Motor neuron (in vitro differentiated cells): ENCODE data around the gene SEBOX. TPM values are rescaled to one million over a fixed set of nuclear protein-coding genes. Genes with fewer than 3 reads are reported as not detected.
A peak's percentile ranks its signal among the peaks of the same experiment; 100 is the strongest.

Experiments used
- ATAC-seq, 8 experiments: fragments of 200-7000 bp; cut with Tn5 transposase; replicated peaks in 6 of 8; 2 replicates each; pipeline ENCODE4 v1.8.0; 2021; ENCODE audit warnings: mild to moderate bottlenecking in 8 of 8, moderate library complexity in 8 of 8
- H3K27ac ChIP-seq, 2 donors: fragments of 250-450 bp; sonication (Bioruptor Pico); 2 replicates each; pipeline ENCODE4 v1.9.0; 2021; ENCODE audit warnings: antibody characterized with exemption in 2 of 2, mild to moderate bottlenecking in 2 of 2, moderate library complexity in 1 of 2
- H3K4me1 ChIP-seq, 2 donors: fragments of 250-450 bp; sonication (Bioruptor Pico); replicated peaks in 1 of 2; 2 replicates each; pipeline ENCODE4 v1.6.1; 2021; ENCODE audit warnings: antibody characterized with exemption in 2 of 2, mild to moderate bottlenecking in 2 of 2, moderate library complexity in 1 of 2
- H3K4me3 ChIP-seq, 5 donors: fragments of 250-450 bp; sonication (Bioruptor Pico); 2 replicates each; pipeline ENCODE4 v1.9.0; 2021; ENCODE audit warnings: antibody characterized with exemption in 5 of 5, mild to moderate bottlenecking in 5 of 5, moderate library complexity in 4 of 5
- WGBS, 10 experiments: fragments of 450-650 bp; shearing (Covaris generic); methylation state at CpG; one replicate each; pipeline ENCODE4 v1.0.0; 2022; 5-methylcytosine and 5-hydroxymethylcytosine counted together
- in situ Hi-C, 9 experiments: fragments of 400-800 bp; cut with MboI; loops; one replicate each; pipeline ENCODE4 v1.15.0; 2021; ENCODE audit warnings: low sequenced_read_pairs in 9 of 9, low pct_unique_long_range_greater_than_20kb in 2 of 9; ENCODE audit not compliant: unreplicated experiment in 9 of 9
- total RNA-seq, 8 experiments: library from RNA; unstranded; fragments of 300-600 nt; gene quantifications; 2 replicates each; pipeline versions ENCODE4 v1.2.3 to v1.2.4, GENCODE V29; 2022

Gene SEBOX
- total RNA-seq, 8 experiments from 2014 or later, result 0.52 to 0.66 TPM; not detected in 6

- no peak for ATAC-seq
- no peak overlapping the region for H3K4me3 ChIP-seq
- no peak overlapping the region for H3K27ac ChIP-seq
- 88 to 100% (median 96%) methylated on average over 1 to 4 of the region's 4 CpGs; no CpG with 5 or more reads in 3 of the 10 experiments for WGBS, 10 experiments
- in situ Hi-C loops, result loop anchor here in 1 of 9 experiments (25.0 kb wide), 1 partner anchor 87 kb away; no protein-coding TSS in a partner anchor
- peaks cover 3 to 7% of the 10 kb centered on the region in 2 donors for H3K4me1 ChIP-seq
These were observed 34.8 kb upstream of the SEBOX start for GRCh38 chr17:28399808-28400207.

GRCh38 chr17:28398280-28398981 is 33.4 kb upstream of the SEBOX start:
- WGBS, 10 experiments, result 0 to 100% (median 83%) methylated on average over 1 to 4 of the region's 6 CpGs; no CpG with 5 or more reads in 3 of the 10 experiments
- Histone ChIP-seq H3K4me1 (peaks cover 0 to 3% of the 10 kb centered on the region in 2 donors), H3K4me3 (no peak overlapping the region), H3K27ac (peak overlapping the region in 1 of 2 donors; percentile 67)
- in situ Hi-C loops, result loop anchor here in 1 of 9 experiments (25.0 kb wide), 1 partner anchor 89 kb away; no protein-coding TSS in a partner anchor
- ATAC-seq, result peak in 4 of 8 experiments; percentile 23 to 54 (median 51)

GRCh38 chr17:28397687-28398279 is 32.8 kb upstream of the SEBOX start:
- H3K27ac ChIP-seq, result peak overlapping the region in 1 of 2 donors; percentile 67
- WGBS, 10 experiments, result 40 to 100% (median 57%) methylated on average over 1 to 4 of the region's 7 CpGs; no CpG with 5 or more reads in 4 of the 10 experiments
- peaks cover 0 to 3% of the 10 kb centered on the region in 2 donors for H3K4me1 ChIP-seq
- in situ Hi-C loops, result loop anchor here in 1 of 9 experiments (25.0 kb wide), 1 partner anchor 90 kb away; no protein-coding TSS in a partner anchor
- peak in 4 of 8 experiments; percentile 8 to 24 (median 20) for ATAC-seq
- no peak overlapping the region for H3K4me3 ChIP-seq

GRCh38 chr17:28397275-28397674 is 32.3 kb upstream of the SEBOX start:
- no peak overlapping the region for H3K27ac ChIP-seq
- in situ Hi-C loops, result loop anchor here in 1 of 9 experiments (25.0 kb wide), 1 partner anchor 90 kb away; no protein-coding TSS in a partner anchor
- no peak overlapping the region for H3K4me3 ChIP-seq
- WGBS, 10 experiments, result 90 to 100% (median 93%) methylated on average over 2 to 3 of the region's 3 CpGs; no CpG with 5 or more reads in 7 of the 10 experiments
- ATAC-seq, result no peak
- H3K4me1 ChIP-seq, result peaks cover 0 to 3% of the 10 kb centered on the region in 2 donors

- Histone ChIP-seq H3K4me1 (peaks cover 0 to 3% of the 10 kb centered on the region in 2 donors), H3K27ac (no peak overlapping the region), H3K4me3 (no peak overlapping the region)
- ATAC-seq, result peak in 1 of 8 experiments; percentile 13
- in situ Hi-C loops, result loop anchor here in 1 of 9 experiments (25.0 kb wide), 1 partner anchor 91 kb away; no protein-coding TSS in a partner anchor
- 89 to 100% (median 95%) methylated on average over 1 to 4 of the region's 6 CpGs; no CpG with 5 or more reads in 6 of the 10 experiments for WGBS, 10 experiments
These were observed 31.7 kb upstream of the SEBOX start for GRCh38 chr17:28396635-28397239.

- 0 to 100% (median 70%) methylated on average over 1 to 2 of the region's 6 CpGs; no CpG with 5 or more reads in 6 of the 10 experiments for WGBS, 10 experiments
- Histone ChIP-seq H3K4me3 (no peak overlapping the region), H3K4me1 (peaks cover 0 to 3% of the 10 kb centered on the region in 2 donors), H3K27ac (no peak overlapping the region)
- ATAC-seq, result no peak
- in situ Hi-C loops, result loop anchor here in 1 of 9 experiments (25.0 kb wide), 1 partner anchor 91 kb away; no protein-coding TSS in a partner anchor
These were observed 31.0 kb upstream of the SEBOX start for GRCh38 chr17:28395968-28396367.

- Histone ChIP-seq H3K4me1 (peaks cover 0 to 3% of the 10 kb centered on the region in 2 donors), H3K27ac (no peak overlapping the region), H3K4me3 (no peak overlapping the region)
- no peak for ATAC-seq
- WGBS, 10 experiments, result 0 to 100% (median 71%) methylated on average over 1 of the region's 2 CpGs; no CpG with 5 or more reads in 7 of the 10 experiments
- in situ Hi-C loops, result loop anchor here in 1 of 9 experiments (25.0 kb wide), 1 partner anchor 92 kb away; no protein-coding TSS in a partner anchor
These were observed 30.4 kb upstream of the SEBOX start for GRCh38 chr17:28395426-28395825.

- Histone ChIP-seq H3K4me3 (no peak overlapping the region), H3K27ac (no peak overlapping the region), H3K4me1 (peaks cover 0 to 3% of the 10 kb centered on the region in 2 donors)
- WGBS, 10 experiments, result 28 to 100% (median 74%) methylated on average over 1 to 7 of the region's 7 CpGs; no CpG with 5 or more reads in 1 of the 10 experiments
- no peak for ATAC-seq
- in situ Hi-C loops, result loop anchor here in 1 of 9 experiments (25.0 kb wide), 1 partner anchor 93 kb away; no protein-coding TSS in a partner anchor
These were observed 29.5 kb upstream of the SEBOX start for GRCh38 chr17:28394337-28395116.

GRCh38 chr17:28392491-28392890 is 27.5 kb upstream of the SEBOX start:
- H3K27ac ChIP-seq, result no peak overlapping the region
- 31 to 90% (median 70%) methylated on average over 1 to 9 of the region's 10 CpGs; no CpG with 5 or more reads in 1 of the 10 experiments for WGBS, 10 experiments
- peak in 1 of 8 experiments; percentile 43 for ATAC-seq
- in situ Hi-C loops, result loop anchor here in 1 of 9 experiments (25.0 kb wide), 1 partner anchor 95 kb away; no protein-coding TSS in a partner anchor
- H3K4me3 ChIP-seq, result no peak overlapping the region
- H3K4me1 ChIP-seq, result no peaks in the 10 kb centered on the region

- 0% methylated on average over 1 of the region's 2 CpGs; no CpG with 5 or more reads in 9 of the 10 experiments for WGBS, 10 experiments
- ATAC-seq, result no peak
- in situ Hi-C loops, result loop anchor here in 1 of 9 experiments (25.0 kb wide), 1 partner anchor 96 kb away; no protein-coding TSS in a partner anchor
These were observed 26.4 kb upstream of the SEBOX start for GRCh38 chr17:28391401-28391800.

GRCh38 chr17:28390984-28391383 is 26.0 kb upstream of the SEBOX start:
- no CpG with 5 or more reads among the region's 1 CpG for WGBS, 10 experiments

More at GRCh38 chr17:28391401-28391800, 26.4 kb upstream of the SEBOX start:
- no peak overlapping the region for H3K27ac ChIP-seq
- H3K4me3 ChIP-seq, result no peak overlapping the region
- H3K4me1 ChIP-seq, result no peaks in the 10 kb centered on the region

GRCh38 chr17:28390563-28390962 is 25.6 kb upstream of the SEBOX start:
- Histone ChIP-seq H3K4me1 (no peaks in the 10 kb centered on the region), H3K4me3 (no peak overlapping the region), H3K27ac (no peak overlapping the region)
- no peak for ATAC-seq
- WGBS, 10 experiments, result 87 to 100% (median 100%) methylated on average over 1 to 2 of the region's 2 CpGs
- in situ Hi-C loops, result loop anchor here in 1 of 9 experiments (25.0 kb wide), 1 partner anchor 97 kb away; no protein-coding TSS in a partner anchor

More at GRCh38 chr17:28390984-28391383, 26.0 kb upstream of the SEBOX start:
- no peaks in the 10 kb centered on the region for H3K4me1 ChIP-seq
- H3K4me3 ChIP-seq, result no peak overlapping the region
- no peak for ATAC-seq
- H3K27ac ChIP-seq, result no peak overlapping the region
- in situ Hi-C loops, result loop anchor here in 1 of 9 experiments (25.0 kb wide), 1 partner anchor 96 kb away; no protein-coding TSS in a partner anchor
